Measurements from ENCODE around the gene DCST2. TPM values are rescaled to one million over a fixed set of nuclear protein-coding genes. Genes with fewer than 3 reads are reported as not detected.

DCST2 gene
- polyA plus RNA-seq, 1 of the 3 experiments (the other 2 are of a cell fraction), result 0.76 TPM

GRCh38 chr1:155012026-155012546 lies 21.5 kb downstream of the DCST2 start (continued):
- no peak for TF ChIP-seq IRF3 (IDR thresholded peaks at IDR 0.05; ENCODE audit: low read depth, low read length)

GRCh38 chr1:155011437-155012025 lies 22.1 kb downstream of the DCST2 start:
- no peak overlapping the region; a peak in 1 of 4 replicates for H3K27ac ChIP-seq (ENCODE audit: low read depth in 2 of 2, low read length in 1 of 2)
- WGBS (ENCODE audit: low lambda C conversion rate), result 93% methylated on average over 3 of the region's 6 CpGs
- ChIA-PET CTCF (interaction anchor here (0.5 to 9.3 kb wide), 8 partner anchors 10 to 163 kb away, joined by 3 to 149 read pairs (median 3); partner anchors contain the start of gene ZBTB7B), POLR2A (interaction anchor here (1.4 kb wide), 1 partner anchor 11 kb away, joined by 4 read pairs; no protein-coding TSS in a partner anchor)
- no peak overlapping the region for H3K4me3 ChIP-seq (ENCODE audit: low read depth in 2 of 2, low read length in 1 of 2)
- no peaks in the 10 kb centered on the region for H3F3A ChIP-seq (replicated peaks; ENCODE audit: insufficient read depth)
- no peak overlapping the region for H3K9ac ChIP-seq
- no peak for DNase-seq
- H3K4me2 ChIP-seq, result no peak overlapping the region
- peaks cover 0 to 10% of the 10 kb centered on the region in 2 experiments; a peak in 1 of 4 replicates for H3K4me1 ChIP-seq (ENCODE audit: control insufficient read depth in 1 of 2, insufficient read depth in 2 of 2, low read depth in 1 of 2, low read length in 1 of 2)
- no peaks in the 10 kb centered on the region for H3K9me2 ChIP-seq
- H3K36me3 ChIP-seq (replicated peaks in 1 of 2; ENCODE audit: control insufficient read depth in 1 of 2, insufficient read depth in 2 of 2, low read length in 1 of 2), result peaks cover 0 to 18% of the 10 kb centered on the region in 2 experiments
- H3K79me2 ChIP-seq (ENCODE audit: insufficient read depth), result peaks cover 5% of the 10 kb centered on the region
- H3K9me3 ChIP-seq, result no peaks in the 10 kb centered on the region
- H4K20me1 ChIP-seq (ENCODE audit: insufficient read depth), result peaks cover 3% of the 10 kb centered on the region; the same call in 1 of the 2 replicates
- no peaks in the 10 kb centered on the region for H3K27me3 ChIP-seq (ENCODE audit: insufficient read depth)
- no peak for TF ChIP-seq SMC3 (IDR thresholded peaks at IDR 0.05; ENCODE audit: low read depth, low read length)
- TF ChIP-seq TCF12 (IDR thresholded peaks at IDR 0.05), result no peak
- TF ChIP-seq YY1 (IDR thresholded peaks at IDR 0.05; ENCODE audit: low read depth), result no peak
- TF ChIP-seq TEAD4 (IDR thresholded peaks at IDR 0.05; ENCODE audit: borderline replicate concordance, insufficient read depth), result no peak
- TF ChIP-seq REST (IDR thresholded peaks at IDR 0.05; ENCODE audit: low read depth, low read length), result no peak
- TF ChIP-seq TAF1 (IDR thresholded peaks at IDR 0.05; ENCODE audit: borderline replicate concordance, low read depth, low read length), result no peak
- no peak for TF ChIP-seq PBX3 (IDR thresholded peaks at IDR 0.05)
- TF ChIP-seq RCOR1 (IDR thresholded peaks at IDR 0.05; ENCODE audit: low read length), result no peak
- TF ChIP-seq FOXM1 (IDR thresholded peaks at IDR 0.05; ENCODE audit: low read depth), result no peak
- no peak for TF ChIP-seq EP300 (IDR thresholded peaks at IDR 0.05; ENCODE audit: borderline replicate concordance in 1 of 2, low read depth in 1 of 2, low read length in 1 of 2)
- TF ChIP-seq CHD2 (IDR thresholded peaks at IDR 0.05; ENCODE audit: low read length, partially characterized antibody), result no peak
- TF ChIP-seq USF1 (IDR thresholded peaks at IDR 0.05; ENCODE audit: borderline replicate concordance, low read depth), result no peak
- TF ChIP-seq GATA2 (CRISPR knock-in tag; IDR thresholded peaks at IDR 0.05), result no peak
- TF ChIP-seq, protein P1, sequence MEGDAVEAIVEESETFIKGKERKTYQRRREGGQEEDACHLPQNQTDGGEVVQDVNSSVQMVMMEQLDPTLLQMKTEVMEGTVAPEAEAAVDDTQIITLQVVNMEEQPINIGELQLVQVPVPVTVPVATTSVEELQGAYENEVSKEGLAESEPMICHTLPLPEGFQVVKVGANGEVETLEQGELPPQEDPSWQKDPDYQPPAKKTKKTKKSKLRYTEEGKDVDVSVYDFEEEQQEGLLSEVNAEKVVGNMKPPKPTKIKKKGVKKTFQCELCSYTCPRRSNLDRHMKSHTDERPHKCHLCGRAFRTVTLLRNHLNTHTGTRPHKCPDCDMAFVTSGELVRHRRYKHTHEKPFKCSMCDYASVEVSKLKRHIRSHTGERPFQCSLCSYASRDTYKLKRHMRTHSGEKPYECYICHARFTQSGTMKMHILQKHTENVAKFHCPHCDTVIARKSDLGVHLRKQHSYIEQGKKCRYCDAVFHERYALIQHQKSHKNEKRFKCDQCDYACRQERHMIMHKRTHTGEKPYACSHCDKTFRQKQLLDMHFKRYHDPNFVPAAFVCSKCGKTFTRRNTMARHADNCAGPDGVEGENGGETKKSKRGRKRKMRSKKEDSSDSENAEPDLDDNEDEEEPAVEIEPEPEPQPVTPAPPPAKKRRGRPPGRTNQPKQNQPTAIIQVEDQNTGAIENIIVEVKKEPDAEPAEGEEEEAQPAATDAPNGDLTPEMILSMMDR (IDR thresholded peaks at IDR 0.05), result no peak
- no peak for TF ChIP-seq NFIC (IDR thresholded peaks at IDR 0.05; ENCODE audit: borderline replicate concordance)
- no peak for TF ChIP-seq POLR2AphosphoS5 (IDR thresholded peaks at IDR 0.05; ENCODE audit: low read depth, low read length)
- no peak for TF ChIP-seq MEF2A (IDR thresholded peaks at IDR 0.05; ENCODE audit: borderline replicate concordance, low read depth)
- no peak for TF ChIP-seq NRF1 (IDR thresholded peaks at IDR 0.05; ENCODE audit: low read depth, low read length)
- no peak for TF ChIP-seq EZH2phosphoT487 (IDR thresholded peaks at IDR 0.05; ENCODE audit: borderline replicate concordance, low read depth)
- H2AFZ ChIP-seq (ENCODE audit: low read depth), result no peak overlapping the region
